Muscle layer of colon (tissue), 2 donors: ENCODE results near the gene ZDHHC3.

Experiments used
- H3K27ac ChIP-seq: one replicate; pipeline ENCODE4 v1.7.0; 2013; ENCODE audit warnings: low read depth, mild to moderate bottlenecking, low read length, moderate library complexity
- H3K27me3 ChIP-seq, 2 donors: one replicate each; pipeline ENCODE4 v1.7.0; 2013; ENCODE audit warnings: low read length in 2 of 2, mild to moderate bottlenecking in 2 of 2; ENCODE audit not compliant: insufficient read depth in 2 of 2, control insufficient read depth in 1 of 2
- H3K36me3 ChIP-seq: one replicate; pipeline ENCODE4 v1.7.0; 2013; ENCODE audit warnings: mild to moderate bottlenecking, low read length; ENCODE audit not compliant: insufficient read depth
- H3K4me1 ChIP-seq: one replicate; pipeline ENCODE4 v1.7.0; 2013; ENCODE audit warnings: mild to moderate bottlenecking, low read length; ENCODE audit not compliant: insufficient read depth
- H3K4me3 ChIP-seq, 2 donors: one replicate each; pipeline ENCODE4 v1.7.0; 2013; ENCODE audit warnings: low read length in 2 of 2, low read depth in 1 of 2, mild to moderate bottlenecking in 1 of 2, moderate library complexity in 1 of 2
- H3K9ac ChIP-seq: one replicate; pipeline ENCODE4 v1.7.0; 2013; ENCODE audit warnings: low read length
- H3K9me3 ChIP-seq: one replicate; pipeline ENCODE4 v1.7.0; 2013; ENCODE audit warnings: mild to moderate bottlenecking, low read length
- donor health status: abdominal sarcoma.
- donor health status: Adenocarcinoma of cecum.

ZDHHC3 gene

GRCh38 chr3:44939581-44940036 is 36.4 kb downstream of the ZDHHC3 start:
- no peak overlapping the region for H3K4me3 ChIP-seq
- no peaks in the 10 kb centered on the region for H3K4me1 ChIP-seq
- H3K27me3 ChIP-seq, result no peaks in the 10 kb centered on the region
- H3K36me3 ChIP-seq, result peaks cover 7% of the 10 kb centered on the region
- no peak overlapping the region for H3K27ac ChIP-seq
- no peak overlapping the region for H3K9ac ChIP-seq
- H3K9me3 ChIP-seq, result no peaks in the 10 kb centered on the region

GRCh38 chr3:44932986-44933944 is 42.7 kb downstream of the ZDHHC3 start:
- H3K27ac ChIP-seq, result no peak overlapping the region
- H3K9me3 ChIP-seq, result no peaks in the 10 kb centered on the region
- H3K36me3 ChIP-seq, result peaks cover 21% of the 10 kb centered on the region
- no peaks in the 10 kb centered on the region for H3K27me3 ChIP-seq
- H3K4me3 ChIP-seq, result no peak overlapping the region
- no peaks in the 10 kb centered on the region for H3K4me1 ChIP-seq
- no peak overlapping the region for H3K9ac ChIP-seq

GRCh38 chr3:44932271-44932670 is 43.7 kb downstream of the ZDHHC3 start:
- H3K9me3 ChIP-seq, result no peaks in the 10 kb centered on the region
- H3K4me3 ChIP-seq, result no peak overlapping the region
- H3K9ac ChIP-seq, result no peak overlapping the region
- H3K27ac ChIP-seq, result no peak overlapping the region
- H3K27me3 ChIP-seq, result no peaks in the 10 kb centered on the region
- H3K36me3 ChIP-seq, result peaks cover 31% of the 10 kb centered on the region
- no peaks in the 10 kb centered on the region for H3K4me1 ChIP-seq

GRCh38 chr3:44931791-44932190 is 44.2 kb downstream of the ZDHHC3 start:
- Histone ChIP-seq H3K4me3 (no peak overlapping the region), H3K9me3 (no peaks in the 10 kb centered on the region), H3K27me3 (no peaks in the 10 kb centered on the region), H3K4me1 (no peaks in the 10 kb centered on the region), H3K9ac (no peak overlapping the region), H3K36me3 (peaks cover 32% of the 10 kb centered on the region), H3K27ac (no peak overlapping the region)

GRCh38 chr3:44930911-44931310 is 45.1 kb downstream of the ZDHHC3 start:
- Histone ChIP-seq H3K4me3 (no peak overlapping the region), H3K9me3 (no peaks in the 10 kb centered on the region), H3K36me3 (peaks cover 32% of the 10 kb centered on the region), H3K9ac (no peak overlapping the region), H3K27me3 (no peaks in the 10 kb centered on the region), H3K4me1 (no peaks in the 10 kb centered on the region), H3K27ac (no peak overlapping the region)

GRCh38 chr3:44929782-44930181 is 46.2 kb downstream of the ZDHHC3 start:
- no peak overlapping the region for H3K9ac ChIP-seq
- peaks cover 32% of the 10 kb centered on the region for H3K36me3 ChIP-seq

GRCh38 chr3:44927371-44927770 is 48.6 kb downstream of the ZDHHC3 start:
- no peak overlapping the region for H3K4me3 ChIP-seq
- peaks cover 34% of the 10 kb centered on the region for H3K36me3 ChIP-seq
- no peaks in the 10 kb centered on the region for H3K9me3 ChIP-seq
- no peaks in the 10 kb centered on the region for H3K4me1 ChIP-seq
- H3K9ac ChIP-seq, result no peak overlapping the region
- H3K27me3 ChIP-seq, result no peaks in the 10 kb centered on the region
- H3K27ac ChIP-seq, result no peak overlapping the region

More at GRCh38 chr3:44929782-44930181, 46.2 kb downstream of the ZDHHC3 start:
- no peaks in the 10 kb centered on the region for H3K4me1 ChIP-seq
- H3K27ac ChIP-seq, result no peak overlapping the region
- no peaks in the 10 kb centered on the region for H3K27me3 ChIP-seq
- no peak overlapping the region for H3K4me3 ChIP-seq
- H3K9me3 ChIP-seq, result no peaks in the 10 kb centered on the region

GRCh38 chr3:44926921-44927320 is 49.1 kb downstream of the ZDHHC3 start:
- H3K27ac ChIP-seq, result no peak overlapping the region
- H3K4me1 ChIP-seq, result no peaks in the 10 kb centered on the region
- H3K27me3 ChIP-seq, result no peaks in the 10 kb centered on the region
- H3K36me3 ChIP-seq, result peaks cover 38% of the 10 kb centered on the region
- H3K9me3 ChIP-seq, result no peaks in the 10 kb centered on the region
- H3K4me3 ChIP-seq, result no peak overlapping the region
- H3K9ac ChIP-seq, result no peak overlapping the region

- no peaks in the 10 kb centered on the region for H3K9me3 ChIP-seq
- H3K27ac ChIP-seq, result no peak overlapping the region
- H3K4me1 ChIP-seq, result no peaks in the 10 kb centered on the region
- no peaks in the 10 kb centered on the region for H3K27me3 ChIP-seq
- H3K4me3 ChIP-seq, result no peak overlapping the region
- H3K36me3 ChIP-seq, result peaks cover 42% of the 10 kb centered on the region
- no peak overlapping the region for H3K9ac ChIP-seq
Observed at GRCh38 chr3:44926172-44926571, 49.8 kb downstream of the ZDHHC3 start.

GRCh38 chr3:44924457-44925084 is 51.4 kb downstream of the ZDHHC3 start:
- no peak overlapping the region for H3K4me3 ChIP-seq
- H3K27me3 ChIP-seq, result no peaks in the 10 kb centered on the region
- no peak overlapping the region for H3K9ac ChIP-seq
- H3K27ac ChIP-seq, result no peak overlapping the region
- H3K4me1 ChIP-seq, result no peaks in the 10 kb centered on the region
- no peaks in the 10 kb centered on the region for H3K9me3 ChIP-seq
- H3K36me3 ChIP-seq, result peaks cover 36% of the 10 kb centered on the region

GRCh38 chr3:44923632-44924456 is 52.1 kb downstream of the ZDHHC3 start:
- Histone ChIP-seq H3K9me3 (no peaks in the 10 kb centered on the region), H3K4me3 (no peak overlapping the region), H3K4me1 (no peaks in the 10 kb centered on the region), H3K27me3 (no peaks in the 10 kb centered on the region), H3K36me3 (peaks cover 32% of the 10 kb centered on the region), H3K9ac (no peak overlapping the region), H3K27ac (no peak overlapping the region)
